PC-9 (cell line): ENCODE measurements around the gene ZNF35. TPM values are rescaled to one million over a fixed set of nuclear protein-coding genes. Genes with fewer than 3 reads are reported as not detected.
A peak's percentile ranks its signal among the peaks of the same experiment; 100 is the strongest.

Source experiments
- BruUV-seq: library from RNA; stranded (reverse); fragments of 400-500 nt; replicated peaks from 2 replicates; lab custom pipeline; 2021; lab: Mats Ljungman, UMichigan
- CTCF ChIA-PET: fragments of 300-600 bp; sonication (Branson Sonifier 250); formaldehyde crosslinking; loops from one replicate; lab custom pipeline; 2022; ENCODE audit warnings: antibody characterized with exemption; lab: Charles Lee
- POLR2A ChIA-PET: fragments of 300-600 bp; sonication (Branson Sonifier 250); formaldehyde crosslinking; loops from one replicate; lab custom pipeline; 2022; ENCODE audit warnings: antibody characterized with exemption; ENCODE audit not compliant: unreplicated experiment; lab: Charles Lee
- DNase-seq, 2 experiments: peaks; one replicate each; pipeline versions ENCODE4 v3.0.0 to v3.0.0-alpha.2; 2015 to 2022; ENCODE audit warnings: mixed read lengths in 1 of 2
- H2AFZ ChIP-seq: fragments of 200-600 bp; sonication (generic); 2 replicates; pipeline ENCODE4 v1.8.1; 2017; ENCODE audit warnings: antibody characterized with exemption
- H3F3A ChIP-seq: fragments of 200-600 bp; sonication (generic); 2 replicates; pipeline ENCODE4 v1.8.1; 2017; ENCODE audit warnings: antibody characterized with exemption, mild to moderate bottlenecking, low read depth; ENCODE audit not compliant: insufficient read depth
- H3K27ac ChIP-seq: fragments of 200-600 bp; sonication (generic); 2 replicates; pipeline ENCODE4 v1.6.1; 2016; ENCODE audit warnings: mixed run types
- H3K27me3 ChIP-seq: fragments of 200-600 bp; sonication (generic); 2 replicates; pipeline ENCODE4 v1.6.1; 2016; ENCODE audit warnings: low read depth, mixed run types; ENCODE audit not compliant: insufficient read depth
- H3K36me3 ChIP-seq: fragments of 200-600 bp; sonication (generic); 2 replicates; pipeline ENCODE4 v1.6.1; 2016; ENCODE audit warnings: low read depth, mixed run types
- H3K4me1 ChIP-seq: fragments of 200-600 bp; sonication (generic); replicated peaks from 2 replicates; pipeline ENCODE4 v1.6.1; 2016; ENCODE audit warnings: mixed run types; ENCODE audit not compliant: insufficient read depth
- H3K4me2 ChIP-seq: fragments of 200-600 bp; sonication (generic); 2 replicates; pipeline ENCODE4 v1.6.1; 2017; ENCODE audit warnings: mixed run types
- H3K4me3 ChIP-seq: fragments of 200-600 bp; sonication (generic); 2 replicates; pipeline ENCODE4 v1.6.1; 2016; ENCODE audit warnings: mixed run types
- H3K79me2 ChIP-seq: fragments of 200-600 bp; sonication (generic); 2 replicates; pipeline ENCODE4 v1.6.1; 2017; ENCODE audit warnings: low read depth, mixed run types
- H3K9me2 ChIP-seq: fragments of 200-600 bp; sonication (generic); 2 replicates; pipeline ENCODE4 v1.8.1; 2017; ENCODE audit warnings: mild to moderate bottlenecking; ENCODE audit not compliant: insufficient read depth
- H3K9me3 ChIP-seq: fragments of 200-600 bp; sonication (generic); 2 replicates; pipeline ENCODE4 v1.8.1; 2016; ENCODE audit warnings: low read depth; ENCODE audit not compliant: insufficient read depth
- H4K20me1 ChIP-seq: fragments of 200-600 bp; sonication (generic); 2 replicates; pipeline ENCODE4 v1.8.1; 2017; ENCODE audit not compliant: insufficient read depth
- EZH2 ChIP-seq: fragments of 200-600 bp; sonication (generic); IDR thresholded peaks from 2 replicates; pipeline ENCODE4 v1.8.0; 2017; ENCODE audit warnings: antibody characterized with exemption, low read depth
- intact Hi-C: fragments of 100-400 bp; cut with micrococcal nuclease; formaldehyde crosslinking; loops from one replicate; pipeline ENCODE4 v1.10.0; 2022; ENCODE audit not compliant: unreplicated experiment
- total RNA-seq: library from RNA; stranded (reverse); gene quantifications from 2 replicates; pipeline ENCODE4 v1.2.3, GENCODE V29; 2021
- TF ChIP-seq, protein P1 (sequence below): fragments of 200-600 bp; sonication (generic); conservative IDR thresholded peaks from 2 replicates; pipeline ENCODE4 v1.6.1; 2017; ENCODE audit warnings: mixed run types, antibody characterized with exemption, mild to moderate bottlenecking, moderate library complexity

Gene ZNF35
- total RNA-seq, 1 experiment from 2014 or later: 7.0 TPM

DNA sequence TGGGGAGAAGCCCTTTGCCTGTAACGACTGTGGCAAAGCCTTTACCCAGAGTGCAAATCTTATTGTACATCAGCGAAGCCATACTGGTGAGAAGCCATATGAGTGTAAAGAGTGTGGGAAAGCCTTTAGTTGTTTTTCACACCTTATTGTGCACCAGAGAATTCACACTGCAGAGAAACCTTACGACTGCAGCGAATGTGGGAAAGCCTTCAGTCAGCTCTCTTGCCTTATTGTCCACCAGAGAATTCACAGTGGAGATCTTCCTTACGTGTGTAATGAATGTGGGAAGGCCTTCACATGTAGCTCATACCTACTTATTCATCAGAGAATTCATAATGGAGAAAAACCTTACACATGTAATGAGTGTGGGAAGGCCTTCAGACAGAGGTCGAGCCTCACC, 10.9 kb downstream of the ZNF35 start:
- Histone ChIP-seq H3K9me3 (no peaks in the 10 kb centered on the region; the same call in 1 of the 2 replicates), H3K4me1 (no peaks in the 10 kb centered on the region), H3K36me3 (peaks cover 37% of the 10 kb centered on the region), H3F3A (no peaks in the 10 kb centered on the region), H4K20me1 (no peaks in the 10 kb centered on the region), H3K27ac (no peak overlapping the region), H3K4me3 (no peak overlapping the region), H3K4me2 (no peak overlapping the region), H3K9me2 (no peaks in the 10 kb centered on the region), H3K27me3 (no peaks in the 10 kb centered on the region), H2AFZ (no peak overlapping the region), H3K79me2 (no peaks in the 10 kb centered on the region)
- DNase-seq: no peak
- intact Hi-C loops: no loop called here
- ChIA-PET POLR2A (no interaction called here), CTCF (no interaction called here)
- BruUV-seq: no TSS peak
- TF ChIP-seq EZH2: no peak
- TF ChIP-seq, protein P1, sequence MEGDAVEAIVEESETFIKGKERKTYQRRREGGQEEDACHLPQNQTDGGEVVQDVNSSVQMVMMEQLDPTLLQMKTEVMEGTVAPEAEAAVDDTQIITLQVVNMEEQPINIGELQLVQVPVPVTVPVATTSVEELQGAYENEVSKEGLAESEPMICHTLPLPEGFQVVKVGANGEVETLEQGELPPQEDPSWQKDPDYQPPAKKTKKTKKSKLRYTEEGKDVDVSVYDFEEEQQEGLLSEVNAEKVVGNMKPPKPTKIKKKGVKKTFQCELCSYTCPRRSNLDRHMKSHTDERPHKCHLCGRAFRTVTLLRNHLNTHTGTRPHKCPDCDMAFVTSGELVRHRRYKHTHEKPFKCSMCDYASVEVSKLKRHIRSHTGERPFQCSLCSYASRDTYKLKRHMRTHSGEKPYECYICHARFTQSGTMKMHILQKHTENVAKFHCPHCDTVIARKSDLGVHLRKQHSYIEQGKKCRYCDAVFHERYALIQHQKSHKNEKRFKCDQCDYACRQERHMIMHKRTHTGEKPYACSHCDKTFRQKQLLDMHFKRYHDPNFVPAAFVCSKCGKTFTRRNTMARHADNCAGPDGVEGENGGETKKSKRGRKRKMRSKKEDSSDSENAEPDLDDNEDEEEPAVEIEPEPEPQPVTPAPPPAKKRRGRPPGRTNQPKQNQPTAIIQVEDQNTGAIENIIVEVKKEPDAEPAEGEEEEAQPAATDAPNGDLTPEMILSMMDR: no peak

DNA sequence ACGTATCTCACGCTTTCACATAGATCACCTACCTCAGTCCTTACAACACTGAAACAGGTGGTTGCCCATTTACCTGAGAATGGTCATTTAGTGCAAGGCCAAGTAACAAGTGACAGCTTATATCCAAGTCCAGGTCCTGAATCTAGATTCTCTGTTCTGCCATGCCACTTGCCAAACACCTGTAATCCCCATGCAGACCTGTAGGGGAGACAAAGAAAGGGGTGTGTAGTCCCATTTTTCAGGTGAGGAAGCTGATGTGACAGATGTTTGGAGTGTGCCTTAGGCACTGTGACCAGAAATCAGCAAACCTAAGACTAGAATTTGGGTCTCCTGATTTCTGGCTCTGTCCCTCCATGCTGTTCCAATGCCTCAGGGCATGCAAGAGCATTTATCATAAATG, 12.7 kb downstream of the ZNF35 start:
- Histone ChIP-seq H3K27me3 (no peaks in the 10 kb centered on the region), H3F3A (no peaks in the 10 kb centered on the region), H3K36me3 (peaks cover 32% of the 10 kb centered on the region), H3K79me2 (no peaks in the 10 kb centered on the region), H3K4me1 (no peaks in the 10 kb centered on the region), H3K27ac (no peak overlapping the region), H3K4me3 (no peak overlapping the region), H2AFZ (no peak overlapping the region), H4K20me1 (no peaks in the 10 kb centered on the region), H3K4me2 (no peak overlapping the region), H3K9me2 (no peaks in the 10 kb centered on the region), H3K9me3 (no peaks in the 10 kb centered on the region; the same call in 1 of the 2 replicates)
- POLR2A ChIA-PET: no interaction called here
- CTCF ChIA-PET: interaction anchor here (0.5 kb wide), 1 partner anchor 35 kb away, joined by 3 read pairs; no protein-coding TSS in a partner anchor
- intact Hi-C loops: no loop called here
- no TSS peak for BruUV-seq
- TF ChIP-seq, protein P1: 0 out of 2 replicates have a peak, but pooled peaks have one; percentile 11
- no peak for TF ChIP-seq EZH2
- no peak for DNase-seq

DNA sequence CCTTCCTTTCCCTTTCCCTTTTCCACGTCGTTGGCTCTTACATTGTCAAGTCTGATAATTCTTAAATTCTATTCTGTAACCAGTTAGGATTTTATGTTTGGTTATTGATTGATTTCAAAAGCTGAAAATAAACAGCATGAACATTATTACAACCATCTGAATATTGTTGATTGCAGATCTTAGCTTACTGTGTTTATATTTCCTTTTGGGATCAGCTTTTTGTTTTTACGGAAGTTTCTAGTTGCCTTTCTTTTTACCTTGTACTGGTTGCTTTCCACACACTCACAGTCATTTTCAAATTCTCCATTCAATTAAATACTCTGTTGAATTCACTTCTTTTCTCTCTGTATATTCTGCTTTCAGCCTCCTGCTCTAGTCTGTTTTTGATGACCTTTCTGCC, 16.6 kb downstream of the ZNF35 start:
- Histone ChIP-seq H3K4me3 (no peak overlapping the region), H4K20me1 (no peaks in the 10 kb centered on the region), H3K27ac (no peak overlapping the region), H3K27me3 (no peaks in the 10 kb centered on the region), H3K9me2 (no peaks in the 10 kb centered on the region), H3K4me2 (no peak overlapping the region), H3F3A (no peaks in the 10 kb centered on the region), H3K4me1 (no peaks in the 10 kb centered on the region), H3K9me3 (no peaks in the 10 kb centered on the region; the same call in 1 of the 2 replicates), H3K36me3 (peaks cover 6% of the 10 kb centered on the region), H3K79me2 (no peaks in the 10 kb centered on the region), H2AFZ (no peak overlapping the region)
- intact Hi-C loops: no loop called here
- TF ChIP-seq, protein P1: no peak
- TF ChIP-seq EZH2: no peak
- POLR2A ChIA-PET: interaction anchor here (0.6 kb wide), 1 partner anchor 109 kb away, joined by 3 read pairs; no protein-coding TSS in a partner anchor
- no peak for DNase-seq
- CTCF ChIA-PET: no interaction called here
- BruUV-seq: no TSS peak
